B cell (primary cell): Measurements from ENCODE around the gene SMC2.

Experiments used
- EZH2 ChIP-seq: IDR thresholded peaks from 2 replicates; pipeline ENCODE4 v1.6.1; 2012; ENCODE audit warnings: borderline replicate concordance, low read depth, mild to moderate bottlenecking, moderate library complexity, low read length; ENCODE audit not compliant: insufficient read depth, poor library complexity, severe bottlenecking
- TF ChIP-seq, protein P1 (sequence below): fragments of 200-600 bp; IDR thresholded peaks from one replicate; pipeline ENCODE4 v1.8.0; 2022; ENCODE audit warnings: antibody characterized with exemption, mild to moderate bottlenecking

DNA sequence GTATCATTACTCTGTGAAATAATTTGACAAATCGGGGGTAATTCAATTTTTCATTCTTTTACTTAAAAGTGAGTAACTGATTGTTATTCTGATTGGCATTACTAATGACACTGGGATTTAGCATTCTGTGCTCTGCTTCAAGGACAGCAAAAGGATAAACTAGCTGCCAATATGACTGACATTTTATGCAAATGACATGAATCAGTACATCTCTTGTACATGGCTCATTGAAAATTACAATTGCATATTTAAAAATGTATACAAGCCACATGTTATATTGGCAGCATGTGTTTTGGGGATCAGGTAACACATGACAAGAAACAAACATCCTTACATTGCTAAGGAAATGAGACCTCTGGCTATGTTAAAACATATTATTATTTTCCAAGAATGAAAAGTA lies 79.0 kb downstream of the SMC2 start:
- TF ChIP-seq, protein P1, sequence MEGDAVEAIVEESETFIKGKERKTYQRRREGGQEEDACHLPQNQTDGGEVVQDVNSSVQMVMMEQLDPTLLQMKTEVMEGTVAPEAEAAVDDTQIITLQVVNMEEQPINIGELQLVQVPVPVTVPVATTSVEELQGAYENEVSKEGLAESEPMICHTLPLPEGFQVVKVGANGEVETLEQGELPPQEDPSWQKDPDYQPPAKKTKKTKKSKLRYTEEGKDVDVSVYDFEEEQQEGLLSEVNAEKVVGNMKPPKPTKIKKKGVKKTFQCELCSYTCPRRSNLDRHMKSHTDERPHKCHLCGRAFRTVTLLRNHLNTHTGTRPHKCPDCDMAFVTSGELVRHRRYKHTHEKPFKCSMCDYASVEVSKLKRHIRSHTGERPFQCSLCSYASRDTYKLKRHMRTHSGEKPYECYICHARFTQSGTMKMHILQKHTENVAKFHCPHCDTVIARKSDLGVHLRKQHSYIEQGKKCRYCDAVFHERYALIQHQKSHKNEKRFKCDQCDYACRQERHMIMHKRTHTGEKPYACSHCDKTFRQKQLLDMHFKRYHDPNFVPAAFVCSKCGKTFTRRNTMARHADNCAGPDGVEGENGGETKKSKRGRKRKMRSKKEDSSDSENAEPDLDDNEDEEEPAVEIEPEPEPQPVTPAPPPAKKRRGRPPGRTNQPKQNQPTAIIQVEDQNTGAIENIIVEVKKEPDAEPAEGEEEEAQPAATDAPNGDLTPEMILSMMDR, result no peak
- no peak for TF ChIP-seq EZH2
